Spleen (tissue), 7 donors: ENCODE results near the gene PRXL2C.

Experiments
- POLR2A ChIP-seq, 3 donors: fragments of 450-650 bp; IDR thresholded peaks; one replicate each; pipeline ENCODE4 v1.5.1; 2017; ENCODE audit warnings: antibody characterized with exemption in 3 of 3, mild to moderate bottlenecking in 1 of 3
- POLR2AphosphoS5 ChIP-seq, 3 donors: sonication (generic); formaldehyde crosslinking; IDR thresholded peaks; one replicate each; pipeline ENCODE4 v1.5.1; 2017; ENCODE audit warnings: antibody characterized with exemption in 3 of 3
- TF ChIP-seq, protein P1 (sequence below), 11 experiments: fragments of 200-600 bp in 7 of 11; fragments of 450-650 bp in 4 of 11; sonication (generic) in 4 of 11; IDR thresholded peaks in 8 of 11; conservative IDR thresholded peaks in 3 of 11; 1 replicate in 7 of 11; 2 replicates in 4 of 11; pipeline versions ENCODE4 v1.4.0 to v1.8.0; 2016 to 2021; ENCODE audit warnings: antibody characterized with exemption in 11 of 11, inconsistent platforms in 4 of 11, mild to moderate bottlenecking in 1 of 11
- donor health status: DM: no; HTN: no; CAD: no; lungs with moderate emphysema.
- donor health status: DM: no; HTN: no; CAD: no.
- donor health status: DM: no; HTN: no; CAD: no.

- TF ChIP-seq, protein P1, sequence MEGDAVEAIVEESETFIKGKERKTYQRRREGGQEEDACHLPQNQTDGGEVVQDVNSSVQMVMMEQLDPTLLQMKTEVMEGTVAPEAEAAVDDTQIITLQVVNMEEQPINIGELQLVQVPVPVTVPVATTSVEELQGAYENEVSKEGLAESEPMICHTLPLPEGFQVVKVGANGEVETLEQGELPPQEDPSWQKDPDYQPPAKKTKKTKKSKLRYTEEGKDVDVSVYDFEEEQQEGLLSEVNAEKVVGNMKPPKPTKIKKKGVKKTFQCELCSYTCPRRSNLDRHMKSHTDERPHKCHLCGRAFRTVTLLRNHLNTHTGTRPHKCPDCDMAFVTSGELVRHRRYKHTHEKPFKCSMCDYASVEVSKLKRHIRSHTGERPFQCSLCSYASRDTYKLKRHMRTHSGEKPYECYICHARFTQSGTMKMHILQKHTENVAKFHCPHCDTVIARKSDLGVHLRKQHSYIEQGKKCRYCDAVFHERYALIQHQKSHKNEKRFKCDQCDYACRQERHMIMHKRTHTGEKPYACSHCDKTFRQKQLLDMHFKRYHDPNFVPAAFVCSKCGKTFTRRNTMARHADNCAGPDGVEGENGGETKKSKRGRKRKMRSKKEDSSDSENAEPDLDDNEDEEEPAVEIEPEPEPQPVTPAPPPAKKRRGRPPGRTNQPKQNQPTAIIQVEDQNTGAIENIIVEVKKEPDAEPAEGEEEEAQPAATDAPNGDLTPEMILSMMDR (IDR thresholded peaks at IDR 0.05 in 8 of 11, conservative IDR thresholded peaks at IDR 0.05 in 3 of 11): no peak
- TF ChIP-seq POLR2A (IDR thresholded peaks at IDR 0.05) (no peak), POLR2AphosphoS5 (IDR thresholded peaks at IDR 0.05) (no peak)
Observed at GRCh38 chr9:96609732-96610131, 45.4 kb downstream of the PRXL2C start.
